Ovary (tissue), 9 donors: ENCODE measurements around the gene LARP4. TPM values are rescaled to one million over a fixed set of nuclear protein-coding genes. Genes with fewer than 3 reads are reported as not detected.
"Not testable (repeated sequence)": the region's sequence is repeated elsewhere in the genome, so short reads cannot be mapped to it uniquely, and the experiment has no call there.

ENCODE experiments used
- DNase-seq, 5 donors: peaks; one replicate each; pipeline ENCODE4 v3.0.0-alpha.2; 2019 to 2020
- H3K27ac ChIP-seq, 2 donors: fragments of 200-600 bp; one replicate each; pipeline versions ENCODE4 v1.5.1 to v1.8.0; 2019 to 2022
- H3K27me3 ChIP-seq: fragments of 200-600 bp; one replicate; pipeline ENCODE4 v1.8.0; 2022
- H3K36me3 ChIP-seq: fragments of 200-600 bp; sonication (generic); one replicate; pipeline ENCODE4 v1.5.1; 2019
- H3K4me1 ChIP-seq: one replicate; pipeline ENCODE4 v1.8.1; 2013; ENCODE audit warnings: mild to moderate bottlenecking, moderate library complexity; ENCODE audit not compliant: insufficient read depth
- H3K4me3 ChIP-seq: fragments of 200-600 bp; sonication (generic); one replicate; pipeline ENCODE4 v1.5.1; 2017
- H3K9me3 ChIP-seq, 2 donors: fragments of 200-600 bp in 1 of 2; sonication (generic) in 1 of 2; one replicate each; pipeline versions ENCODE4 v1.5.1 to v1.8.1; 2013 to 2019; ENCODE audit warnings: mild to moderate bottlenecking in 1 of 2, moderate library complexity in 1 of 2
- CTCF ChIP-seq, 3 donors: fragments of 450-650 bp in 2 of 3; fragments of 200-600 bp in 1 of 3; IDR thresholded peaks; one replicate each; pipeline versions ENCODE4 v1.5.1 to v1.8.0; 2016 to 2022; ENCODE audit warnings: antibody characterized with exemption in 3 of 3, mild to moderate bottlenecking in 1 of 3
- EP300 ChIP-seq: sonication (generic); formaldehyde crosslinking; IDR thresholded peaks from one replicate; pipeline ENCODE4 v1.6.1; 2017; ENCODE audit warnings: antibody characterized with exemption
- POLR2A ChIP-seq: fragments of 450-650 bp; IDR thresholded peaks from one replicate; pipeline ENCODE4 v1.6.1; 2017; ENCODE audit warnings: antibody characterized with exemption, mild to moderate bottlenecking, moderate library complexity
- WGBS, 3 donors: extraction: QIAGEN DNeasy Blood & Tissue Kit in 1 of 3; methylation state at CpG; one replicate each; pipeline versions ENCODE4 v1.1.5 to v1.1.7; 2013 to 2017; 5-methylcytosine and 5-hydroxymethylcytosine counted together
- intact Hi-C, 4 donors: fragments of 100-400 bp; cut with DNase I; formaldehyde crosslinking; loops; one replicate each; pipeline versions ENCODE4 v1.11.0 to v1.15.1; 2022 to 2023
- polyA plus RNA-seq, 2 donors: library from polyadenylated mRNA; stranded (reverse); fragments of 200-250 nt in 1 of 2; fragments of 350-450 nt in 1 of 2; fragmentation: Illumina TruSeq in 1 of 2; extraction: RNeasy Lipid Tissue Mini Kit (QIAGEN cat#74804) in 1 of 2; gene quantifications; one replicate each; pipeline ENCODE4 v1.2.3, GENCODE V29; 2013 to 2014
- total RNA-seq, 7 donors: library from RNA; depleted of rRNA in 2 of 7; stranded (reverse); fragments of >200 nt in 2 of 7; fragmentation: NEBNext Ultra II Directional in 3 of 7; extraction: Animal tissue kit (Norgen Biotek cat#: 25700) in 3 of 7; gene quantifications; one replicate each; pipeline versions ENCODE4 v1.1.0 to v1.2.4, GENCODE V29; 2016 to 2023
- donor health status: DM: no; HTN: no; CAD: no; lungs with moderate emphysema.
- donor health status: DM: no; HTN: no; CAD: no.
- donor health status: Bipolar disorder and iron deficiency.
- donor health status: DM: yes; HTN: yes; CAD: no.
- donor health status: DM: no; HTN: no; CAD: no.
- donor health status: DM: yes; HTN: yes; CAD: no.

LARP4 gene
- total and polyA plus RNA-seq, 9 donors, result 7.8 to 66.7 (median 46.6) TPM

- Histone ChIP-seq H3K4me3 (no peak overlapping the region), H3K36me3 (no peaks in the 10 kb centered on the region), H3K9me3 (no peaks in the 10 kb centered on the region), H3K27me3 (no peaks in the 10 kb centered on the region), H3K4me1 (peaks cover 5% of the 10 kb centered on the region), H3K27ac (no peak overlapping the region)
- 76 to 82% (median 79%) methylated on average over 5 of the region's 5 CpGs for WGBS, 3 donors
- TF ChIP-seq POLR2A, result no peak
- no peak for TF ChIP-seq EP300
- TF ChIP-seq CTCF (IDR thresholded peaks at IDR 0.05), result no peak
- intact Hi-C loops, result no loop called here
- DNase-seq, result no peak
These were observed 18.6 kb downstream of the LARP4 start for GRCh38 chr12:50419112-50419909.

- H3K9me3 ChIP-seq, H3K4me3 ChIP-seq, H3K4me1 ChIP-seq, H3K36me3 ChIP-seq, H3K27me3 ChIP-seq, H3K27ac ChIP-seq, DNase-seq, intact Hi-C loops: not testable (repeated sequence)
- 90 to 94% (median 91%) methylated on average over 10 of the region's 10 CpGs for WGBS, 3 donors
These were observed 22.2 kb downstream of the LARP4 start for GRCh38 chr12:50422855-50423254.

GRCh38 chr12:50423342-50423741 lies 22.7 kb downstream of the LARP4 start:
- intact Hi-C loops, result not testable (repeated sequence)
- 95 to 98% (median 97%) methylated on average over 10 of the region's 10 CpGs for WGBS, 3 donors

GRCh38 chr12:50425589-50426258 lies 25.0 kb downstream of the LARP4 start:
- WGBS, 3 donors, result 66 to 77% (median 70%) methylated on average over 6 of the region's 6 CpGs
- Histone ChIP-seq H3K36me3 (no peaks in the 10 kb centered on the region), H3K27ac (no peak overlapping the region), H3K4me3 (no peak overlapping the region), H3K4me1 (peaks cover 3% of the 10 kb centered on the region), H3K27me3 (no peaks in the 10 kb centered on the region), H3K9me3 (no peaks in the 10 kb centered on the region)
- intact Hi-C loops, result no loop called here
- no peak for DNase-seq
- TF ChIP-seq POLR2A, result no peak
- TF ChIP-seq CTCF (IDR thresholded peaks at IDR 0.05), result no peak

More at GRCh38 chr12:50423342-50423741, 22.7 kb downstream of the LARP4 start:
- H3K4me1 ChIP-seq, H3K27me3 ChIP-seq, H3K27ac ChIP-seq, H3K4me3 ChIP-seq, H3K36me3 ChIP-seq, DNase-seq, H3K9me3 ChIP-seq: not testable (repeated sequence)

GRCh38 chr12:50431656-50432055 lies 31.0 kb downstream of the LARP4 start:
- H3K27me3 ChIP-seq, H3K4me3 ChIP-seq, H3K36me3 ChIP-seq, H3K9me3 ChIP-seq, intact Hi-C loops, H3K27ac ChIP-seq, DNase-seq, H3K4me1 ChIP-seq: not testable (repeated sequence)
- 84 to 92% (median 89%) methylated on average over 8 of the region's 8 CpGs for WGBS, 3 donors

DNA sequence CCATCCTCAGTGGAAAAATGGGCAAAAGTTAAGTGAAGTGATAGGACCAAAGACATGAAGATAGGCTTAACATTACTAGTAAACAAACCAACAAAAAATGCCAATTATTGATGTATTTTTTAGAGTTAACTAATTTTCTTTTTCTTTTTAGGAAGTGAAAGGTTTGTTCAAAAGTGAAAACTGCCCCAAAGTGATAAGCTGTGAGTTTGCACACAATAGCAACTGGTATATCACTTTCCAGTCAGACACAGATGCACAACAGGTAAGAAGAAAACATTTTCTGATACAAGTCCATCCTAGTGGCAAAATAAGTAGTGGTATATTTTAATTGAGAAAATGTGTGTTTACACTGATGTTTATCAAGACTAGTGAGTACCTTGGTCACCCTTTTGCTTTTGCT lies 39.6 kb downstream of the LARP4 start:
- intact Hi-C loops, result no loop called here
- H3K4me3 ChIP-seq, result no peak overlapping the region
- H3K4me1 ChIP-seq, result no peaks in the 10 kb centered on the region
- H3K27ac ChIP-seq, result no peak overlapping the region
- H3K9me3 ChIP-seq, result no peaks in the 10 kb centered on the region
- no peaks in the 10 kb centered on the region for H3K36me3 ChIP-seq
- no peak for DNase-seq
- TF ChIP-seq EP300 (no peak), POLR2A (no peak), CTCF (IDR thresholded peaks at IDR 0.05) (no peak)
- H3K27me3 ChIP-seq, result no peaks in the 10 kb centered on the region
